LNCaP clone FGC (cell line): Measurements from ENCODE around the gene ATG101.

Source experiments
- DNase-seq: peaks from one replicate; pipeline ENCODE4 v3.0.0-alpha.2; 2011; ENCODE audit warnings: low read depth
- H3K4me3 ChIP-seq: 2 replicates; pipeline ENCODE4 v1.5.1; 2011; ENCODE audit warnings: mild to moderate bottlenecking, low read depth, low read length, control low read depth
- TF ChIP-seq, protein P1 (sequence below): IDR thresholded peaks from 2 replicates; pipeline ENCODE4 v1.5.1; 2012; ENCODE audit warnings: mild to moderate bottlenecking; ENCODE audit not compliant: control insufficient read depth, insufficient read depth; ENCODE audit errors: extremely low read depth

Gene ATG101

DNA sequence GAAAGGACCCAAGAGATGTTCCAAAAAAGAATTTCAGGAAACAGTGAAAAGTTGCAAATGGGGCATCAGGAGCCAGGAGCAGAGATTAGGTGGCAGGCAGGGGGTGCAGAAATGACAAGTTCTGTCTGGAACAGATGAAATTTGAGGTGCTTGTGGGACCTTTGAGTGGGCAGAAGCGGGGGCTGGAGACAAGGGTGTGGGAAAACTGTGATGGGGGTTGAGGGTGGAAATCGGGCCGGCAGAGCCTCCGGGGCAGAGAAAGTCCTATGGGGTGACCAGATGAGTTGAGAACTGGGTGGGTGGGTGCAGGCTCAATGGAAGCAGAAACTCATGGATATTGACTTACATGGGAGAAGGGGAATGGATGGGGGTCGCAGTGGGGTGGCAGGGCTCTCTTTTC, 20.1 kb upstream of the ATG101 start:
- no peak overlapping the region for H3K4me3 ChIP-seq
- TF ChIP-seq, protein P1, sequence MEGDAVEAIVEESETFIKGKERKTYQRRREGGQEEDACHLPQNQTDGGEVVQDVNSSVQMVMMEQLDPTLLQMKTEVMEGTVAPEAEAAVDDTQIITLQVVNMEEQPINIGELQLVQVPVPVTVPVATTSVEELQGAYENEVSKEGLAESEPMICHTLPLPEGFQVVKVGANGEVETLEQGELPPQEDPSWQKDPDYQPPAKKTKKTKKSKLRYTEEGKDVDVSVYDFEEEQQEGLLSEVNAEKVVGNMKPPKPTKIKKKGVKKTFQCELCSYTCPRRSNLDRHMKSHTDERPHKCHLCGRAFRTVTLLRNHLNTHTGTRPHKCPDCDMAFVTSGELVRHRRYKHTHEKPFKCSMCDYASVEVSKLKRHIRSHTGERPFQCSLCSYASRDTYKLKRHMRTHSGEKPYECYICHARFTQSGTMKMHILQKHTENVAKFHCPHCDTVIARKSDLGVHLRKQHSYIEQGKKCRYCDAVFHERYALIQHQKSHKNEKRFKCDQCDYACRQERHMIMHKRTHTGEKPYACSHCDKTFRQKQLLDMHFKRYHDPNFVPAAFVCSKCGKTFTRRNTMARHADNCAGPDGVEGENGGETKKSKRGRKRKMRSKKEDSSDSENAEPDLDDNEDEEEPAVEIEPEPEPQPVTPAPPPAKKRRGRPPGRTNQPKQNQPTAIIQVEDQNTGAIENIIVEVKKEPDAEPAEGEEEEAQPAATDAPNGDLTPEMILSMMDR = no peak
- no peak for DNase-seq

DNA sequence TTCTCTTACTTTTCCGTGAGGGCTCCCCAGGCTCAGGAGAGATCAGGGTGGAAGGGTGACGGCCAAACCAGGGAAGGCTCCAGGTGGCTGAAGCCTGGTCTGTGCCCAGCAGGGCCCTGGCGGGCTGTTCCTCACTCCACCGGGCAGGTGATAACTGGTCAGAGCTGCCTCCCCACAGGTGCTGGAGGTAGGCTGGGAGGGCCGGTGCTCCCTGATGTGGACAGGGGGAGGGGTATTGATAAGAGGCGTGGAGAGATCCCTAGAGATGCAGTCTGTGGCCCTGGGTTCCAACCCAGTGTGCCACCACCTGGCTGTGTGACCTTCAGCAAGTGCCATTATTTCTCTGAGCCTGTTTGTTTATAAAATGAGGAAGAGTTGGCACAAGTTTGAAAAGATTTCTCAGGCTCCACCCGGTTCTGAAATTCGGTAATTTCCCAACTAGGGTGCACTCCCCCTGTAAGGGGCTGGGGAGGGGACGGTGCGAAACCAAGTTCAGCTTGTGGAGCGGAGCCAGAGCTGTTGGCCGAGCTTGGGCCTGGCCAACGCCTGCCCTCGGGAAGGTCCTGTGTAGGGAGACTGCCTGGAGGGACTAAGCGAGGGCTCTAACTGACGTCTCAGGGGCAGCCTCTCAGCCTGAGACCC, 19.5 kb upstream of the ATG101 start:
- H3K4me3 ChIP-seq = peak overlapping the region; percentile 83
- TF ChIP-seq, protein P1 = no peak
- no peak for DNase-seq

DNA sequence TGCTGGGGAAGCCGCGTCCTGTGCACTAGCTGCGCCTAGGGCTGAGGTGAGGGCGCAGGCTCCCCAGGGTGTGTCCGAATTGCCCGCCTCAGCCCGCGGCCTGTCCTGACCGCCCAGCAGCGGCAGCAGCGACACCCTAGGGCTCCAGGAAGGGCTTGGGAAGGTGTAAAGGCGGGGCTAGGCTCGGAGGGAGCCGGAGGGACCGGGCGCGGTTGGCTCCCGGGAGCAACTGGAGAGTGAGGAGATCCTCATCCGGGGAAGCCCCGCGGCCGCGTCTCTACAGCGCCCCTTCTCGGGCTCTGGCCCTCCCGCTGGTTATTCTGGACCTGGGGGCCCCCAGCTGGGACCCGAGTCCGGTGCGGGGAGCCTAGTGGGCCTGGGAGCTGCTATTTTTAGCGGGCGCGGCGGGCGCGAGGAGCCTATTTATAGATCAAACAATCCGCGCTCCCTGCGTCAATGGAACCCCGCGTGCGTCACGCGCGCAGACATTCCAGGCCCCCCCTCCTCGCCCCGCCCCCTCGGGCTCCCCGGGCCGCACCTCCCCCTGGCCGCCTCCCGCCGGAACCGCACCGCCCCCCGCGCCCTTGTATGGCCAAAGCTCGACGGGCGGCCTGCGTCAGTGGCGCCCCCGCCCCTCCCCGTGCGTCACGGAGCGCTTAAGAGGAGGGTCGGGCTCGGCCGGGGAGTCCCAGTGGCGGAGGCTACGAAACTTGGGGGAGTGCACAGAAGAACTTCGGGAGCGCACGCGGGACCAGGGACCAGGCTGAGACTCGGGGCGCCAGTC, 18.8 kb upstream of the ATG101 start, which contains the start of gene NR4A1:
TSS of gene NR4A1 (plus strand) at position 685 of the 784 bp plus-strand sequence. CDS start 2,887 bp downstream, outside the sequence.
- peak within 1 kb of the TSS; percentile 83 for H3K4me3 ChIP-seq
- peak; percentile 64 for DNase-seq
- TF ChIP-seq, protein P1 = no peak

DNA sequence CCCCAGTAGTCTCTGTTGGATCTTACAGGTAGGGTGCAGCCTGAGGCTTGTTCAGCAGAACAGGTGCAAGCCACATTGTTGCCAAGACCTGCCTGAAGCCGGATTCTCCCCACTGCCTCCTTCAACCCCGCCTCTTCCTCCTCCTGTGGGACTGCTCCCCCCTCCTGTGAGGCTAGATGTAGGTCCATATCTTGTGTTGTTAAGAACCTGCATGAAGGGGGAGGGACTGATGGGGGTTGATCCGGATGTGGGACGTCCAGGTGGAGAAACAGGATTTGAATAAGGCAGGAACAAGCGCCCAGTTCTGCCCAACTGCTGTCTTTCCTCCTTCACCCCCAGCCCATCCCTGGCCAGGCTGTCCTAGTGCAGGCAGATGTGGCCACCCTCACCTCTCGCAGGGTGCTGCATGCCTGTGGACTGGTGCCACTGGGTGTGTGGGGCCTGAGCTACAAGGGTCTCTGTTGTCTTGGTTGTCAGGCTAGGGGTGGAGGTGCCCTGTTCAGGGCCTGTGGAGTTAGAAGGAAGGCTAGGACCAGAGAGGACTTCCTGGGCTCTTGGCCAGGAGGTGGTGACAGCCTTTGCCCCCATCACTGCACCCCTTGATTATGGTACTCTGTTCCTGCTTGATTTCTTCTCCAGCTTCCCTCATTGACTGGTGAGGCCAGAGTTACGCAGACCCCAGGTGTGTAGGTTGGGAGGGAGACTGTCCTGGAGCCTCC, 17.2 kb upstream of the ATG101 start:
- DNase-seq = peak; percentile 90
- TF ChIP-seq, protein P1 = no peak
- peak overlapping the region; percentile 83 for H3K4me3 ChIP-seq

DNA sequence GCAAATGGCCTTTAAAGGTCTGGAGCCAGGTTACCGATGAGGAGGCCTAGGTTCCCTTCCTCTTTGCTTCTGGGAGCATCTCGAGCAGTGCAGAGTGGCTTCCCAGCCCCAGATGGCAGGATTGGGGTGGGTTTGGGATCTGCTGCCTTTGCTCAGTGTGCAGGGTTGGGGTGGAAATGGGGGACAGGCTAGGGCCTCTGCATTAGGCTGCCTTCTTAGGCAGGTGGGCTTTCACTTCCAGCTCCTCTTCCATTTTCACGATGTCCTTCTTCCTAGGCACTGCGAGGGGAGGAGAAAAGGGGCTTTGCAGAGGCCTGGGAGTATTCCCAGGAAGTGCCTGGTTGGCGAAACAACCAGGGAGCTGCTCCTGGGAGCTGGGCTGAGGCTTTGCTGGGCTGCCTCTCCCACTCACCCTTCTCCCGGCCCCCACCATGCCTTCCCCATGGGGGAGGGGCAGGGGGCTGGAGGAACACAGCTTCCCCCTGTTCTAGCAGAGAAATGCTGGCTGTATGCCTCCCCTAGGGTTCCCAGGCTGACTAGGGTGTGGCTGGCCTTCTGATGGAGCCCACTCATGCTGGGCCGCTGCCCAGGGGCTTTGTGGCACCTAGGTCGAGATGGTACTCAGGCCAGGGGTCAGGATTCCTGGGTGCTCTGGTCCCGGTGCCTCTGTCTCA, 16.1 kb upstream of the ATG101 start:
- DNase-seq = no peak
- H3K4me3 ChIP-seq = no peak overlapping the region
- TF ChIP-seq, protein P1 = no peak

DNA sequence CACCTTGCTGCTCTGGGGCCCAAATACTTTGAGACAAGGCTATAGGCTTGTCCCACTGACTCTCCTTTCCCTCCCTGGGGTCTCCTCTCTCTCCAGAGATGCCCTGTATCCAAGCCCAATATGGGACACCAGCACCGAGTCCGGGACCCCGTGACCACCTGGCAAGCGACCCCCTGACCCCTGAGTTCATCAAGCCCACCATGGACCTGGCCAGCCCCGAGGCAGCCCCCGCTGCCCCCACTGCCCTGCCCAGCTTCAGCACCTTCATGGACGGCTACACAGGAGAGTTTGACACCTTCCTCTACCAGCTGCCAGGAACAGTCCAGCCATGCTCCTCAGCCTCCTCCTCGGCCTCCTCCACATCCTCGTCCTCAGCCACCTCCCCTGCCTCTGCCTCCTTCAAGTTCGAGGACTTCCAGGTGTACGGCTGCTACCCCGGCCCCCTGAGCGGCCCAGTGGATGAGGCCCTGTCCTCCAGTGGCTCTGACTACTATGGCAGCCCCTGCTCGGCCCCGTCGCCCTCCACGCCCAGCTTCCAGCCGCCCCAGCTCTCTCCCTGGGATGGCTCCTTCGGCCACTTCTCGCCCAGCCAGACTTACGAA, 15.4 kb upstream of the ATG101 start:
- H3K4me3 ChIP-seq = no peak overlapping the region
- no peak for DNase-seq
- TF ChIP-seq, protein P1 = no peak
